Occipital lobe (tissue), 2 donors: ENCODE data around the gene LRRC15. TPM values are rescaled to one million over a fixed set of nuclear protein-coding genes. Genes with fewer than 3 reads are reported as not detected.

Source experiments
- DNase-seq: peaks from one replicate; lab custom pipeline; 2025; lab: John Stamatoyannopoulos, UW
- total RNA-seq: library from RNA; depleted of rRNA; stranded (reverse); fragments of >200 nt; gene quantifications from one replicate; pipeline ENCODE4 v1.2.3, GENCODE V29; 2014

The LRRC15 gene
- total RNA-seq, 1 donor from 2014 or later: not detected

- no peak for DNase-seq
Measured at GRCh38 chr3:194364652-194365434, 4.7 kb downstream of the LRRC15 start.

GRCh38 chr3:194364314-194364651 is 5.3 kb downstream of the LRRC15 start:
- DNase-seq: no peak

- DNase-seq: no peak
Measured at GRCh38 chr3:194360568-194360967, 9.0 kb downstream of the LRRC15 start.

- DNase-seq: no peak
Measured at GRCh38 chr3:194357681-194358080, 11.9 kb downstream of the LRRC15 start.

GRCh38 chr3:194355379-194355778 is 14.2 kb downstream of the LRRC15 start:
- DNase-seq: no peak

- no peak for DNase-seq
Measured at GRCh38 chr3:194354315-194354714, 15.2 kb downstream of the LRRC15 start.

GRCh38 chr3:194352667-194353246 is 16.8 kb downstream of the LRRC15 start:
- DNase-seq: no peak

- no peak for DNase-seq
Measured at GRCh38 chr3:194351952-194352536, 17.5 kb downstream of the LRRC15 start.

- DNase-seq: no peak
Measured at GRCh38 chr3:194351080-194351672, 18.4 kb downstream of the LRRC15 start, which contains the start of gene CPN2. CPN2 (minus strand) TSS chr3:194351328; CDS start chr3:194342702, 8,626 bp downstream.

- DNase-seq: no peak
Measured at GRCh38 chr3:194350726-194351071, 18.8 kb downstream of the LRRC15 start.

- no peak for DNase-seq
Measured at GRCh38 chr3:194348354-194348753, 21.2 kb downstream of the LRRC15 start.

GRCh38 chr3:194346621-194347020 is 22.9 kb downstream of the LRRC15 start:
- no peak for DNase-seq

- DNase-seq: no peak
Measured at GRCh38 chr3:194346035-194346434, 23.5 kb downstream of the LRRC15 start.

GRCh38 chr3:194344012-194344411 is 25.5 kb downstream of the LRRC15 start:
- peak; percentile 32 for DNase-seq

GRCh38 chr3:194343561-194343893 is 26.0 kb downstream of the LRRC15 start:
- no peak for DNase-seq

GRCh38 chr3:194342861-194343560 is 26.5 kb downstream of the LRRC15 start:
- no peak for DNase-seq

GRCh38 chr3:194340757-194341400 is 28.7 kb downstream of the LRRC15 start:
- DNase-seq: no peak

GRCh38 chr3:194339840-194340239 is 29.7 kb downstream of the LRRC15 start:
- DNase-seq: no peak

- no peak for DNase-seq
Measured at GRCh38 chr3:194339356-194339755, 30.2 kb downstream of the LRRC15 start.

- DNase-seq: no peak
Measured at GRCh38 chr3:194337965-194338753, 31.4 kb downstream of the LRRC15 start.
